CD4-positive, alpha-beta T cell treated with Interleukin-2 at 100 ng/mL for 4 hours (primary cell): Measurements from ENCODE around the gene TMEM263.

Experiments
- DNase-seq: peaks from one replicate; pipeline ENCODE4 v3.0.0-alpha.2; 2020; ENCODE audit warnings: low spot score

The TMEM263 gene

GRCh38 chr12:106947461-106947860, 8.2 kb upstream of the TMEM263 start:
- DNase-seq: no peak

GRCh38 chr12:106950591-106950990, 5.1 kb upstream of the TMEM263 start:
- no peak for DNase-seq

GRCh38 chr12:106953352-106954250, 2.1 kb upstream of the TMEM263 start:
- no peak for DNase-seq

- no peak for DNase-seq
Observed at GRCh38 chr12:106954462-106955376, 988 bp upstream of the TMEM263 start.

- peak; percentile 35 for DNase-seq
Observed at GRCh38 chr12:106956048-106956578, 406 bp downstream of the TMEM263 start.

- DNase-seq: no peak
Observed at GRCh38 chr12:106957583-106957982, 1.9 kb downstream of the TMEM263 start.

DNA sequence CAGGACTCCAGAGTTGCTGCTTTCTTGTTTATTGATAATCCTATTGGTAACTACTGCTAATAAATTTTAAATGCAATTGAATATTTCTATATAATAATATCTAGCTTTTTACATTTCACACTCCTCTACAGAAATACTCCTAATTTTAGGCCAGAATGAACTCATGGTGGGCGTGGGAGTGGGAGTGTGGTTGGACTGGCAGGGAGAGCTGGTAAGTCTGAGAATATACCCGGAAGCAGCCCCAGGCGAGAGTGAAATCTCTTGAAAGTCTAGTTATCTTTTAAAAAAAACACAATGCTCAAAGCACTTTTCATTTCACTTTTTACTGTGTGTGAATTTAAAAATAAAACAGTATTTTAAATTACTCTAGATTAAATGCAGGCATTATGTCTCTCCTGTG, 4.7 kb downstream of the TMEM263 start:
- DNase-seq: no peak

GRCh38 chr12:106962286-106962685, 6.6 kb downstream of the TMEM263 start:
- no peak for DNase-seq

DNA sequence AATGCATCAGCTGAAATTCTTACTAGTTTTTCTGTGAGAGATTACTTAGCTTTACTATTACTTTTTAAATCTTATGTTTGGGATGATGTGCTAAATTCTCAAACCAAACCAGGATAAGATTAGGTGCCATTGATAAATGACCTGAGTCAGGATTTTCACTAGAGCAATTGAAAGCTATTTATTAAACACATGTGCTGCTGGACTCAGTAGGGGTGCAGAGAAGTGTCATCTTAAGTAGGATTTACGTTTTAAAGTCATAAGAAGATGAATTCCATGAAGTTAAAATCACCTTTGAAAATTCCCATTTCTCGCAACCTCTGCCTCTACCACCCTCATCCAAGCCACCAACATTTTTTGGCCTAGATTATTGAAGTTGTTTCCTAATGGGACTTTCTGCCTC, 8.8 kb downstream of the TMEM263 start:
- no peak for DNase-seq

- DNase-seq: no peak
Observed at GRCh38 chr12:106971065-106971464, 15.4 kb downstream of the TMEM263 start.

DNA sequence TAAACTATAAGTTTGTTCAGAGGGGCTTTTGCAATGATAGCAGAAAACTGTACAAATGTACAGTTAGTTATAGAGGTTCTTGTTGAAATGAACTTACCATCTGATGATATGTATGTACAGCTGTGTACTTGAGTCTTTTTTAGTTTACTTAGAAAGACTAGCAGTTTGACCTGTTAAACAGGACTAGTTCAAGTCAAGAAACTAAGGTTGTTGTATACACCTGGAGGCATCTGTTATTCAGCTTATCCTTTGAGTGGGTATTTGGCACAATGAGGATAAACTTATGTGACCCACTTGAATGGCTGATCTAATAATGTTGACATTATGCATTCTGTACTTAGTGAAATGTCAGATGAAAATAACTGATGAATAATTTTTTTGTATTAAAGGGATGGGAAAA, 17.8 kb downstream of the TMEM263 start:
- no peak for DNase-seq

DNA sequence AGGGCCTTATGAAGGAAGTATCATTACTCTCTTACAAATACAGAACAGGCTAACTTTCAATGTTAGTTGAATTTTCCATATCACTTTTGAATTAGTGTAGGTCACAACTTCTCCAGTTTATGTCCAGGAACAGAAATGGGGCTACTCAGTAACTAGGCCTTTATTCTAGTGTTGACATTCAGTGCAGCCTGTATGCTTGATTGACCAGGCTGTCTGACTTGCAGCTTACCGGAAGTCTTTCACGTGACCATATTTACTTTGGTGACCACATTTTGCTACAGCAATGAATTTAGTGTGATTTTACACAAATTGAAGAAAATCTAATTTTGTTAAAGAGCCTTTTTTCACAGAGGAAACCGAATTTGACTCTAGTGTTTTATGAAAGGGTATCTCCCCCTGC, 18.8 kb downstream of the TMEM263 start:
- DNase-seq: no peak

DNA sequence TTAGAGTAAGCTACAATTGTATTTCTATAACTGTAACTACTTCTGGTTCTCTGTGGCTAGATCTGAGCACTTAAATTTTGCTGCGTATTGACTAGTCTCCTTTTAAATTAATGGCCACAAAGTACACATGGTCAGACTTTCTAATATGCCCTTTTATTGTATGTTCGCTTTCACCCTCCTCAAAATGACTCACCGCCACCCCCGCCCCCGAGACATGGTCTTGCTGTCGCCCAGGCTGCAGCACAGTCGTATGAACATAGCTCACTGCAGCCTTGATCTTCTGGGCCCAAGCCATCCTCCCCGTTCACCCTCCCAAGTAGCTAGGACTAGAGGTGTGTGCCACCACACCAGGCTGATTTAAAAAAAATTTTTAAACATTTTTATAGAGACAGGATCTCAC, 19.4 kb downstream of the TMEM263 start:
- no peak for DNase-seq

- DNase-seq: no peak
Observed at GRCh38 chr12:106975993-106976658, 20.4 kb downstream of the TMEM263 start.

- DNase-seq: no peak
Observed at GRCh38 chr12:106976668-106977067, 21.0 kb downstream of the TMEM263 start.

DNA sequence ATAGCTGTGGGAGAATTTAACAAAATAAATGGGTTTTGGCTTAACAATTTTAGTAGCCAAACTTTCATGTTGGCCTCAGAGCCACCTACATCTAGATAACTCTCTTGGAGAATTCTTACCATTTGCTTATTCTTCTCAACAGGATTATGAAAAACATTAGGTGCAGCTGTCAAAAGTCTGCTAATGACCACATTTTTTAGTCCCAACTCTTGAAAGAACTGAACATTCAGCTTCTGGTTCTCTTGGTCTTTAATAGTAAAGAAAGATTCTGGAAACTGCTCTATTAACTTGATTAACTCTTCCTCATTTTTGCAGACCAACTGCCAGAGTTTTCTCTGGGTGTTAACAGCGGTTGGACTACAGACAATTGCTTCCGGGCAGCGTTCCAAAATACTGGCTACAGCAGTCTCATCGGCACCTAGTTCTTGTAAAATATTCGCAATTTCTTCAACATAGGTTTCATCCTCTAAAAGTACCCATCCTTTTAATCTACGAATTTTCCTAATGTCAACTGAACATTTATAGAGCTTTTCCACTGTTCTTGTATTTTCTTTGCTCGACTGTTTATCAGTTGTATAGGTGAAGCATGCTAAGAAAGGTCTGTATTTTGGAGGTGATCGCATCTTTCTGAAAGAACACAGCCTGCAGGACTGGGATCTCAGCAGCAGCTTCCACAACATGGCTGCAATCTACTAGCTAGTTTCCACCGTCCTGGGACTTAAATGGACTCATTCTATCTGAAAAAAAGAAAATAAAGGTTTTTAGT, 22.5 kb downstream of the TMEM263 start:
- DNase-seq: no peak

- no peak for DNase-seq
Observed at GRCh38 chr12:106980944-106981343, 25.2 kb downstream of the TMEM263 start.

DNA sequence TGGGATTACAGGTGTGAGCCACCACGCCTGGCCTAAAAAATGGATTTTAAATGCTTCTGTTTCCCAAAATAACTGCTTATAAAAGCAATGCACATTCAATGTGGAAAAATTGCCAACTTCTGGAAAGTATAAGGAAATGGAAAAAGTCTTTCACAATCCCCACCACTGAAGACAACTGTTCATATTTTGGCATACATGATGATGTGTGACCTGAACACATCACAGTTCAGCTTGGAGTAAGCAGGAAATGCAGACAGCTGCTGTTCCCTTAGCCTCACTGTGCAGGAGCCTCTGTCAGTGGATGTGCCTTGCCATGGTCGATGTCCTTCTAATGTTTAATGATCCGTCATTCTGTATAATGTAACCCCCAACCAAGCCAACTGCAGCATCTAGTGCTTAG, 26.1 kb downstream of the TMEM263 start:
- DNase-seq: no peak

DNA sequence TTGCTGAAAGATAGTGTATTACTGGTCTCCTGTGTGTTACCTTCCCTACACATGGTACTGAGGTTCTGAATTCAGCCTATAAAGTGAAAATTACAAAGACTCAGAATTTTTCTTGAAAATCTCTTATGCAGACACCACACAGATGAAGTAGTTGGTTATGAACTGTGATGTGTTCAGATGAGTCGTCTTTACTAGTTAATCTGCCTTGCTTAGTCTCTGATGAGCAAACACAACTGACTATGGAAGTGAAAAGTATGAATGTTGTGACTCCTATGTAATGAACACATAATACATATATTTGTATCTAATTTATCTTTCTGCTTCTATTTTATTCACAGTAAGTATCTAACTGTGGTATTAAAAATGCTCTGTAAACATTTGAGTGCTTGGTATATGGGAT, 26.5 kb downstream of the TMEM263 start:
- DNase-seq: no peak

DNA sequence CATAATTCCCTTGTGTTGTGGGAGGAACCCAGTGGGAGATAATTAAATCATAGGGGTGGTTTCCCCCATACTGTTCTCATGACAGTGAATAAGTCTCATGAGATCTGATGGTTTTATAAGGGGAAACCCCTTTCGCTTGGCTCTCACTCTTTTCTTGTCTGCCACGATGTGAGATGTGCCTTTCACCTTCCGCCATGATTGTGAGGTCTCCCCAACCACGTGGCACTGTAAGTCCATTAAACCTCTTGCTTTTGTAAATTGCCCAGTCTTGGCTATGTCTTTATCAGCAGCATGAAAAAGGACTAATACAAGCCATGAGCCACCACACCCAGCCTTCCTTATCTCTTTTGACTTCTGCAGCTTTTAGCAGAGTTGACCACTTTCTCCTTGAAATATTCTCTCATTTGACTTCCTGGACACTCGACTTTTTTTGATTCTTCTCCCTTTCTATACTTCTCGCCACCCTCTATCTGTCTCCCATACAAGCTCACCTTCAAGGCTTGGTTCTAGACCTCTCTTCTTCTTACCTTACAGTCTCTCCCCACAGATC, 29.0 kb downstream of the TMEM263 start:
- DNase-seq: no peak

DNA sequence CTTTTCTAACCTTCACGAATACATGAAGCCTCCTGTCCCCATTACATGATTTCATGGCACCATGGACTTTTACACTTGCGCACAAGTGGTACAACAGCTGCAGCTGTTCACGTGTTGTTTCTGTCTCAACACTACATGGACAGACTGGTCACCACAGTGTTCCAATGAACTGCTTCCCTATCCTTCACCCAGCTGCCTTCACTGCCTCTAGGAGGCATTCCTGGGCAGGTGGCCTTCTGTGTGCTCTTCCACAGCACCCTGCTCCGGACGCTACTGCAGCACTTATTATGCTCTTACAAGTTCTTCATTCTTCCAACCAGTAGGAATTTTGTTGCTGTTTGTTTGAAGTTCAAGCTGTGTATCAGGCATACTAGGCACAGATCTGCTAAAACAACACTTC, 29.8 kb downstream of the TMEM263 start:
- no peak for DNase-seq
